Peyer's patch (tissue), 4 donors: ENCODE measurements around the gene TTC39C. TPM values are rescaled to one million over a fixed set of nuclear protein-coding genes. Genes with fewer than 3 reads are reported as not detected.

Experiments used
- DNase-seq, 3 donors: peaks; one replicate each; pipeline ENCODE4 v3.0.0-alpha.2; 2017 to 2019
- H3K27ac ChIP-seq, 4 donors: fragments of 200-600 bp; sonication (generic); one replicate each; pipeline ENCODE4 v1.5.1; 2016 to 2019
- H3K27me3 ChIP-seq, 2 donors: fragments of 200-600 bp; sonication (generic); one replicate each; pipeline ENCODE4 v1.5.1; 2019
- H3K36me3 ChIP-seq, 3 donors: fragments of 200-600 bp; sonication (generic); one replicate each; pipeline ENCODE4 v1.5.1; 2016 to 2019
- H3K4me1 ChIP-seq, 4 donors: fragments of 200-600 bp; sonication (generic); one replicate each; pipeline ENCODE4 v1.5.1; 2016 to 2019
- H3K4me3 ChIP-seq, 4 donors: fragments of 200-600 bp; sonication (generic); 1 replicate in 3 of 4; 2 replicates in 1 of 4; pipeline ENCODE4 v1.5.1; 2016 to 2019; ENCODE audit warnings: mild to moderate bottlenecking in 1 of 4
- H3K9me3 ChIP-seq, 4 donors: fragments of 200-600 bp; sonication (generic); one replicate each; pipeline ENCODE4 v1.5.1; 2016 to 2019; ENCODE audit warnings: mild to moderate bottlenecking in 1 of 4
- CTCF ChIP-seq, 6 experiments: fragments of 450-650 bp in 4 of 6; fragments of 200-600 bp in 2 of 6; sonication (generic) in 1 of 6; IDR thresholded peaks; one replicate each; pipeline ENCODE4 v1.5.1; 2017 to 2019; ENCODE audit warnings: antibody characterized with exemption in 6 of 6, mild to moderate bottlenecking in 3 of 6, moderate library complexity in 1 of 6
- POLR2A ChIP-seq, 2 donors: fragments of 450-650 bp; IDR thresholded peaks; one replicate each; pipeline ENCODE4 v1.5.1; 2017; ENCODE audit warnings: antibody characterized with exemption in 2 of 2, mild to moderate bottlenecking in 2 of 2, moderate library complexity in 2 of 2
- total RNA-seq, 4 donors: library from RNA; depleted of rRNA; stranded (reverse); fragments of >200 nt; gene quantifications; one replicate each; pipeline ENCODE4 v1.1.0, GENCODE V29; 2016

TTC39C gene
- total RNA-seq, 4 donors from 2014 or later = 11.0 to 32.2 (median 14.2) TPM

GRCh38 chr18:23986600-23987359 is 27.8 kb upstream of the TTC39C start:
- H3K4me1 ChIP-seq = peaks cover 0 to 12% (median 0%) of the 10 kb centered on the region in 4 donors
- H3K36me3 ChIP-seq = no peaks in the 10 kb centered on the region
- no peak overlapping the region for H3K4me3 ChIP-seq
- H3K9me3 ChIP-seq = no peaks in the 10 kb centered on the region
- DNase-seq = no peak
- no peak for TF ChIP-seq POLR2A (IDR thresholded peaks at IDR 0.05)
- no peak overlapping the region for H3K27ac ChIP-seq
- no peaks in the 10 kb centered on the region for H3K27me3 ChIP-seq

GRCh38 chr18:23990474-23991410 is 23.8 kb upstream of the TTC39C start:
- Histone ChIP-seq H3K4me1 (no peaks in the 10 kb centered on the region), H3K36me3 (no peaks in the 10 kb centered on the region), H3K27ac (no peak overlapping the region), H3K27me3 (no peaks in the 10 kb centered on the region), H3K9me3 (no peaks in the 10 kb centered on the region), H3K4me3 (no peak overlapping the region)
- no peak for DNase-seq
- TF ChIP-seq CTCF (IDR thresholded peaks at IDR 0.05) (no peak), POLR2A (IDR thresholded peaks at IDR 0.05) (no peak)

- peak in 2 of 3 donors; percentile 42 to 66 for DNase-seq
- no peaks in the 10 kb centered on the region for H3K27me3 ChIP-seq
- peak overlapping the region in 2 of 4 donors; percentile 2 to 6 for H3K4me3 ChIP-seq
- no peaks in the 10 kb centered on the region for H3K36me3 ChIP-seq
- H3K4me1 ChIP-seq = no peaks in the 10 kb centered on the region
- TF ChIP-seq CTCF (IDR thresholded peaks at IDR 0.05) = no peak
- peak in 1 of 2 donors; percentile 18 for TF ChIP-seq POLR2A (IDR thresholded peaks at IDR 0.05)
- H3K27ac ChIP-seq = peak overlapping the region; percentile 36 to 63 (median 62)
- no peaks in the 10 kb centered on the region for H3K9me3 ChIP-seq
Measured at GRCh38 chr18:23992089-23992940, 22.2 kb upstream of the TTC39C start.

- Histone ChIP-seq H3K4me3 (peak overlapping the region in 2 of 4 donors; percentile 2 to 6), H3K27me3 (no peaks in the 10 kb centered on the region), H3K4me1 (no peaks in the 10 kb centered on the region), H3K9me3 (no peaks in the 10 kb centered on the region), H3K27ac (peak overlapping the region; percentile 36 to 63 (median 62)), H3K36me3 (no peaks in the 10 kb centered on the region)
- TF ChIP-seq POLR2A (IDR thresholded peaks at IDR 0.05) = no peak
- TF ChIP-seq CTCF (IDR thresholded peaks at IDR 0.05) = no peak
- DNase-seq = no peak
Measured at GRCh38 chr18:23992941-23993280, 21.6 kb upstream of the TTC39C start.

- peak overlapping the region; percentile 10 to 63 (median 46) for H3K27ac ChIP-seq
- DNase-seq = peak in 1 of 3 donors; percentile 74
- peak overlapping the region in 1 of 4 donors; percentile 18 for H3K4me3 ChIP-seq
- TF ChIP-seq CTCF (IDR thresholded peaks at IDR 0.05) (no peak), POLR2A (IDR thresholded peaks at IDR 0.05) (no peak)
- H3K4me1 ChIP-seq = no peaks in the 10 kb centered on the region
- H3K27me3 ChIP-seq = no peaks in the 10 kb centered on the region
- H3K9me3 ChIP-seq = no peaks in the 10 kb centered on the region
- no peaks in the 10 kb centered on the region for H3K36me3 ChIP-seq
Measured at GRCh38 chr18:23994361-23994902, 20.1 kb upstream of the TTC39C start.
